HPDE6-E6E7 (cell line): ENCODE measurements around the gene CEMIP2.
"Not testable (repeated sequence)": the region's sequence is repeated elsewhere in the genome, so short reads cannot be mapped to it uniquely, and the experiment has no call there.

Experiments
- DNase-seq: peaks from one replicate; pipeline ENCODE4 v3.0.0; 2011; ENCODE audit warnings: missing footprints; ENCODE audit errors: extremely low spot score

The CEMIP2 gene

GRCh38 chr9:71706176-71706575, 62.1 kb downstream of the CEMIP2 start:
- no peak for DNase-seq

GRCh38 chr9:71704796-71705195, 63.5 kb downstream of the CEMIP2 start:
- DNase-seq, result no peak

- DNase-seq, result no peak
These were observed 65.0 kb downstream of the CEMIP2 start for GRCh38 chr9:71703172-71703872.

GRCh38 chr9:71697882-71698281, 70.4 kb downstream of the CEMIP2 start:
- no peak for DNase-seq

- no peak for DNase-seq
These were observed 74.0 kb downstream of the CEMIP2 start for GRCh38 chr9:71694332-71694731.

GRCh38 chr9:71693607-71694006, 74.7 kb downstream of the CEMIP2 start:
- no peak for DNase-seq

GRCh38 chr9:71692337-71692736, 76.0 kb downstream of the CEMIP2 start:
- no peak for DNase-seq

- DNase-seq, result not testable (repeated sequence)
These were observed 76.7 kb downstream of the CEMIP2 start for GRCh38 chr9:71691576-71691975.

- DNase-seq, result no peak
These were observed 77.5 kb downstream of the CEMIP2 start for GRCh38 chr9:71690689-71691435.

GRCh38 chr9:71690063-71690688, 78.1 kb downstream of the CEMIP2 start:
- no peak for DNase-seq

- DNase-seq, result no peak
These were observed 80.6 kb downstream of the CEMIP2 start for GRCh38 chr9:71687676-71688075.

GRCh38 chr9:71685988-71686387, 82.3 kb downstream of the CEMIP2 start:
- no peak for DNase-seq

GRCh38 chr9:71685394-71685793, 82.9 kb downstream of the CEMIP2 start:
- no peak for DNase-seq

GRCh38 chr9:71684566-71684965, 83.7 kb downstream of the CEMIP2 start:
- no peak for DNase-seq

GRCh38 chr9:71683598-71684235, 84.6 kb downstream of the CEMIP2 start:
- peak; percentile 37 for DNase-seq

GRCh38 chr9:71681708-71682272, 86.5 kb downstream of the CEMIP2 start:
- no peak for DNase-seq

- no peak for DNase-seq
These were observed 87.1 kb downstream of the CEMIP2 start for GRCh38 chr9:71681104-71681707.

- no peak for DNase-seq
These were observed 87.9 kb downstream of the CEMIP2 start for GRCh38 chr9:71680189-71680980.

GRCh38 chr9:71678999-71679398, 89.3 kb downstream of the CEMIP2 start:
- no peak for DNase-seq

GRCh38 chr9:71677209-71677608, 91.1 kb downstream of the CEMIP2 start:
- no peak for DNase-seq

- DNase-seq, result no peak
These were observed 91.9 kb downstream of the CEMIP2 start for GRCh38 chr9:71676460-71676859.
